ENCODE measurements around the gene HOXC6.

The HOXC6 gene

GRCh38 chr12:54044425-54045103 is 16.3 kb downstream of the HOXC6 start:
- DNase-seq, result no peak

DNA sequence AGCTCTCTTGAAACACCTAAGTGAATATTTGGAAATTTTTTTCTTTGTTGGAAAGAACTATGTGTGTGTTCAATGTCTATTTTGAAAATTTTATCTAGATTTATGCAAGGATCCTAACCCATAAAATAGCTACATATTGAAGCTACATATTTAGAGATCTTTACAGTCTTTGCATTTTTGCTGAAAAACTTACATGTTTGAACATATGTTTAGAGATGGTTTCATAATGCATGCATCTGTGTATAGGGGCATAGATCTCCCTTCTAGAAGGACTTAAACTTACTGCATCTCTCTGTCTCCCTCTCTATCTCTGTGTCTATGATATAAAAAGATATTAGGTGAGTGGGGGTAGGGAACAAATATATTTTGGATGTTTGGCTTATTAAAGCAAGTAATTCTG is 17.2 kb downstream of the HOXC6 start:
- DNase-seq, result no peak

DNA sequence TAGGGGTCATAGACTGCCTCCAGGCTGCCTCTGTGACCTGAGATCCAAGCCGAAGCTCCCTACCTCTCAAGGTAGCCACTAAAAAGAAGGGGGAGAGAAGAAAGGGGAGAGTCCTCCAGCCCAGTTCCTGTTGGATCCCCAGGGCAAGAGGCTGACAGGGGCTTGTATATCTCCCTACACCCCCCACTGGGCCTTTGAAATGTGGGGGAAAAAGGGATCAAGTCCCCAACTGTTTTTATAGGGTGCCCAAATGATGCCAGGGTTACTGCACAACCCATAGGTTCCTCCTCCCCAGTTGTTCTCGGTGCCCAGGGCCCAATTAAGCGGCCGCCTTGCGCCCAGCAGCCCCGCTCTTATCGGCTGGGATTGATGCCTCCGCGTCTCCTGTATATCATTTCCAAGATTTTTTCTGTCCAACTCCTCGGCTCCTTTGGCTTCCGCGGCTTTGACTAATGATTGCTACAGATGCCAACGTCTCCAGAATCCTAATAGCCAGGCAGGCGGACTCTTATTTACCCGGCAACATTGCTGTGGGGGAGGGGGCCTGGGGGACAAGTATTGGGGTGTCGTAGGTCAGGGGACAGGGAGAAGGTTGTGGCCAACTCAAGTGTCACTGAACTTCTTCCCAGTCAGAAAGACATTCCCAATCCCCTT is 17.8 kb downstream of the HOXC6 start:
- DNase-seq, result no peak

GRCh38 chr12:54046809-54047159 is 18.5 kb downstream of the HOXC6 start:
- DNase-seq, result no peak

DNA sequence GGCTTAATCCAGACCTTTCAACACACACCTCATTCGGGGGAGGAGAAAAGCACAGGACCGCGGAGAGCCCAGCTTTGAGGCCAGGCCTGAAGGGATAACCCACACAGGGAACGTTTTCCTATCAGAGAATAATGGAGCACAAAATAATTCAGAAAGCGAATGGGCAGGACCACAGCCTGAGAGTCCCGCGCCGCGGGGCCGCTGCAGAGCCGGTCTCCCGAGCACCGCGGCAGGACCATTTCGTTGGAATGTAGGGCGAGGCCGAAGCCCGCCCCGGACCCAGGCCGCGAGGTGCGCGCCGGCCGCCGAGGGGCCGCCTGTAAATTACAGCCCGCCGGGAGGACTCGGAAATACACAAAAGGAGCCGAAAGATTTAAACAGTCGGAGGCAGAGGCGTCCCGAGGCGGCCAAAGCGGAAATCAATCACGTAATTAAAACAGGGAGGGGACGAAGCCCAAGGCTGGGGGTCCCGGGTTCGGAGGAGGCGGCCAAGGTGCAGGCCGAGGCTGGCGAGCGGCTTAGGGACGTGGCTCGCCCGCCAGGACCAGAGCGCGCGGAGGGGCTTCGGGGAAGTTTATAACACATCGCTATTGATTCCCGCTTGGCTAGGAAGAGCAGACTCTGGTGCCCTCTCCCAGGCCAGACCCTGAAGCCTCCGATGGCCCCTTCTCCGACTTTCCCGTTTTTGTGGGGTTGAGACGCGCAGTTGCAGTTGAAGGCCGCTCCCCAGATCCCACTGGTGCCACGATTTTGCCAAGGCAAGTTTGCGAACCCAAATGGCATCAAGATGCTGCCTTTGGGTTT is 19.1 kb downstream of the HOXC6 start:
- no peak for DNase-seq

GRCh38 chr12:54047964-54048303 is 19.7 kb downstream of the HOXC6 start:
- DNase-seq, result no peak

GRCh38 chr12:54048406-54049093 is 20.3 kb downstream of the HOXC6 start:
- DNase-seq, result no peak

DNA sequence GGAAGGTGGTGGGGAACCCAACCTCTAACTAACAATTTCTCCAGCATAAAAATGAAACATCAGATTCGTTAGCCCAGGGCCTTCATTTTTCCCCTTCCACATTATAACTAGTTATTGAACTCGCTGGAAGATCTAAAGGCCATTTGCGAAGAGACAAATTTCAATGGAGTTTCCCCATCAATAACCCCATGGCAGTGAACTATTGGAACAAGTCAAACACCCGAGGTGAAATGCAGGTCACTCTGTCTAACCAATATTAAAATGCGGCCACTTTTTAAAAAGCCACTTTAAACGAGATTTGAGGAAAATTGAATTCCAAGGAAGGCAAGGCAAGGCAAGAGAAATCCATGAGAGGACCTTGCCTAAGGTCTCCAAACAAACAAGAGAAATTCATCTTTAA is 20.9 kb downstream of the HOXC6 start:
- DNase-seq, result no peak

GRCh38 chr12:54050482-54050810 is 22.2 kb downstream of the HOXC6 start:
- DNase-seq, result no peak

DNA sequence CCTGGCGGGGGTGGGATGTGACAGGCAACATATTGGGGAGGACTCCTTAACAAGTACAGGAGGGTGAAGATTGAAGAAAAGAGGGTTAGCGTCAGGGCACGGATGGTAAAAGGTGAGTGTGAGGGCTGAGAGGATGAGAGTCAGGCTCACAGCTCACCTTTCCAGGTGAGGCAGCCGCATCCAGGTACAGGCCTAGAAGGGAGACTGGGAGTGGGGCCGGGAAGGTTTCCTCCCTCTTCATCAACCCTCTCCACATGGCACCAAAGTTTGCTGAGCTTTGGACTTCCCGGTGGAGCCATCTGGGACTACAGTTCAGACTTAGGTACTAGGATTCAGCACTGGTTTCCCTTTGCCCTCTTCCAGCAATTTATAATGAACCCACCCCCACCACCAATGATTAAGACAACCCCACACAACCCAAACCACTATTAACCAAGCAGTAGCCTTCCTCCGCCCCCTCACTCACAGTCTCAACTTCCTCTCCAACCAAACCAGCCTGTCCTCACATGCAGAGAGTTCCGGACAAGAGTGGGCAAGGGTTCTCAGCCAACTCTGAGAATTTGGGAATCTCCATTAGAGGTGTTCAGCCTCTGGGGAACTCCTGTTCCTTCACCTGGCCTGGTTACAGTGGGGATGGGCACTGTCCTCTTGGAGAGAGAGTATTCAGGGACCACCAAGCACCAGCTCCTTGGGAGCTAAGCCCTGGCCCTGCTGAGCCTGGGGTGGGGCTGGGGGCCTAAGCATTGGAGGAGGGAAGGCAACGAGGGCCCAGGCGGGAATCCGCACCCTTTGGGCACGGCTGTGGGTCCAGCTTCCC is 23.0 kb downstream of the HOXC6 start:
- DNase-seq, result no peak

GRCh38 chr12:54051874-54052437 is 23.7 kb downstream of the HOXC6 start:
- DNase-seq, result no peak

DNA sequence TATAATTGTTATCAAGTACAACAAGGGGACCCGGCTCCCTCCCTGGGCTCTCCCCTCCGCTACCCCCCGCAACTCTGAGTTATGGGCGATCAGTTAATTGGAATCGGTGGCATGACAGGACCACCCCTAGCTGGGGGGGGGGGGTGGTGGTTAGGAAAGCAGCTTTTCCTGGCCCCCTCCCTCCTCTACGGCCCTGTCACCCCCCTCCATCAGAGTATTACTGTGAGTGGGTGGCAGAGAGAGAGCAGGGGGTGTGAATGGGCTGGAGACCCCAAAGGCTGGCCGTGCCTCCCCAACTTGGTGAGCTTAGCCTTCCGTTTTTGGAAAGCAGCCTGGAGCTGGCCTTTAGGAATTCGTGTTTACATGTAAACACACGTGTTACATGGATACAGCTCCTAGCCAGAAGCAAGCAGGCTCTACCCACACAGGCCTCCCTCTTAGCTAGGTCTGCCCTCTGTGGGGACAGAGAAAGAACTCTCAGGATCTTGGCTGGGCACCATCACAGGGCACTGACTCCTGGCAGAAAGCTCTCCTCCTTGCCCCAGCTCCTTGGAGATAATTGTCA is 24.3 kb downstream of the HOXC6 start:
- no peak for DNase-seq

GRCh38 chr12:54053003-54053750 is 24.9 kb downstream of the HOXC6 start:
- DNase-seq, result no peak

GRCh38 chr12:54053751-54054741 is 25.8 kb downstream of the HOXC6 start, which contains the start of gene HOXC4:
Gene HOXC4 (plus strand): TSS chr12:54053835. CDS start chr12:54053923, 88 bp downstream.
- DNase-seq, result no peak

GRCh38 chr12:54054742-54055194 is 26.5 kb downstream of the HOXC6 start:
- DNase-seq, result no peak

DNA sequence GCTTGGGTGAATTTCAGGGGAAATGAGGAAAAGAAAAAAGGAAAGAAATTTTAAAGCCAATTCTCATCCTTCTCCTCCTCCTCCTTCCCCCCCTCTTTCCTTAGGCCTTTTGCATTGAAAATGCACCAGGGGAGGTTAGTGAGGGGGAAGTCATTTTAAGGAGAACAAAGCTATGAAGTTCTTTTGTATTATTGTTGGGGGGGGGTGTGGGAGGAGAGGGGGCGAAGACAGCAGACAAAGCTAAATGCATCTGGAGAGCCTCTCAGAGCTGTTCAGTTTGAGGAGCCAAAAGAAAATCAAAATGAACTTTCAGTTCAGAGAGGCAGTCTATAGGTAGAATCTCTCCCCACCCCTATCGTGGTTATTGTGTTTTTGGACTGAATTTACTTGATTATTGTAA is 27.3 kb downstream of the HOXC6 start:
- no peak for DNase-seq

DNA sequence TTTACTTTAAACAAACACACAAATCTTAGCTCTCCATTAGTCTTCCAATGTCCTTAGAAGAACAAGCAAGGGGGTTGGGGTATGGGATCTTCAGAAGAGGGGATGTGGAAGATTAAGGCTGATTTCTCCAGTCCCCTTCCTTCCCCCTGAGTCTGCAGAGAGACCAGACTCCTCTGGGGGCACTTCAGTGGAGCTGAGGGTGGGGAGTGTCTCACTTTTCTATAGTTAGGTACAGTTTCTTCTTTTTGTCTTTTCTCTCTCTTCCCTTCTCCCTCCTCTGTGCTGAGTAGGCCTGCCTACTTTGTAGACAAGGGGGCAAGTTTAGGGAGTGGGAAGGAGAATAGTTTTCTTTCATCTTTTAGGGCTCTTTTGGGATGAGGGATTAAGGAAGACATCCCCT is 27.9 kb downstream of the HOXC6 start:
- no peak for DNase-seq

GRCh38 chr12:54058128-54058768 is 30.0 kb downstream of the HOXC6 start:
- DNase-seq, result no peak

DNA sequence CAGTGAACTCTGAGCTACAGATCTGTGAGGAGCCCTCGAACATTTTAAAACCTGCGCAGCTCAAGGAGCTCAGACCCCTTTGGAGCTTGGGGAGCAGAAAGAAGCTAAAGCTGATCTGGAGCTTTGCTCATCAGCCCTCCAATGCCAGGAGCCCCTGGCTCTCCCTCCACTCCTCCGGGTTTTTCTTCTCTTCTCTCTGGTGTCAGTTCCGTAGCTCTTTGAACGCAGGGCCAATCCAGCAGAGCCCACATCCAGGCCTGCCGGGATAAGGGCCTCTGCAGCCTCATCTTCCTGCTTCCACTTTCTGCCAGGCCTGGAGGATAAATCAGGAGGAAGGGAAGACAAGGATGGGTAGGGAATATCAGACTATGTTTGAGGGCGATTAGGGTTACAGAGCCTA is 31.4 kb downstream of the HOXC6 start:
- DNase-seq, result no peak

All from activated CD4-positive, CD25-positive, alpha-beta regulatory T cell treated with anti-CD3 and anti-CD28 coated beads, Interleukin-2, amount 50 U/mL, for 72 hours (primary cell).